Measurements from ENCODE around the gene SLC2A4RG. TPM values are rescaled to one million over a fixed set of nuclear protein-coding genes. Genes with fewer than 3 reads are reported as not detected.
A peak's percentile ranks its signal among the peaks of the same experiment; 100 is the strongest.

The SLC2A4RG gene
- total and polyA plus RNA-seq, 2 of the 4 experiments (the other 2 are of a cell fraction): 5.0 to 50.3 TPM

DNA sequence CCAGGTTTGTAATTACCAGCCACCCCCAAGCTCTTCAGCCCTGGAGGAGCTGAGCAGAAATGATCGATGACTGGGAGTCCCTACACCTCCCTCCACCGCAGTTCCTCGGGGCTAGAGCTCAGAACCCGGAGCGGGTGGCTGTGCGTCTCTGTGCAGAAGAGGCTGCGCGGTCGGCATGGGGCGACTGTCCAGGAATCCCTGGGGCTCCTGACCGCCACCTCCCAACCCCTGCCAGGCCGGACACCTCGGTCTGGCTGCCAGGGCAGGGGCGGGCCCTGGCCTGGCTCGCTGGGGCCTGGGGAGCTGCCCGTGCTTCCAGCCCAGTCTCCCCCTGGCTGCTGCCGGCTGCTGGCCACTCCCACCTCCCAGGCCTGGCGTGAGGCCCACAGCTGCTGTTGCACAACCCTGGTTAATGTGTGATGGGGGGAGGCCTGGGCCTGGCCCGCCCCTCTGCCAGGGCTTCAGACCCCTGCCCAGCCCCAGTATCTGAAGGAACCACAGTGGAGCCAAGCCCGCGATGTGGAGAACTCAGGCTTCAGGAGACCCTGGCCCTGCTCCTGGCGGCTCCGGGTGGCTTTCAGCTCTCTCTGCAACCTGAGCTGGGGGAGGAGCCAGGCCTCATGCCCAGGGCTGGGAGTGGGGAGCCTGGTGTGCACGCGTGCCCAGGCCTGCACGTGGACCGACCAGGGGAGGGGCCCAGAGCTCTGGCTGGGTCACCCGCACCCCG lies 1.2 kb downstream of the SLC2A4RG start:
- Histone ChIP-seq H3K18ac (ENCODE audit: low read depth, low read length) (no peak overlapping the region; the same call in 1 of the 2 replicates), H4K8ac (ENCODE audit: low read depth in 2 of 2, low read length in 2 of 2) (peak overlapping the region; percentile 63 to 88), H2AK9ac (replicated peaks; ENCODE audit: low read depth, low read length, poor library complexity) (peak overlapping the region; percentile 99), H3K14ac (replicated peaks; ENCODE audit: low read depth, low read length) (peak overlapping the region; percentile 93), H4K5ac (ENCODE audit: low read depth, low read length) (peak overlapping the region; percentile 19), H3K4me1 (ENCODE audit: control insufficient read depth, insufficient read depth, low read length) (peaks cover 10% of the 10 kb centered on the region), H3K27me3 (ENCODE audit: control insufficient read depth, insufficient read depth, low read length) (no peaks in the 10 kb centered on the region), H3K4ac (ENCODE audit: low read depth, low read length) (peak overlapping the region; percentile 94), H2BK5ac (ENCODE audit: low read depth, low read length, poor library complexity, severe bottlenecking) (peak overlapping the region; percentile 87), H4K91ac (ENCODE audit: insufficient read depth, low read depth, low read length) (peak overlapping the region; percentile 88), H3K56ac (ENCODE audit: extremely low read depth, insufficient read depth, low read length) (peak overlapping the region; percentile 90), H2AK5ac (ENCODE audit: low read depth, low read length) (peak overlapping the region; percentile 89), H2BK120ac (ENCODE audit: low read depth, low read length) (no peak overlapping the region), H2BK20ac (ENCODE audit: low read depth, low read length) (no peak overlapping the region), H3K4me3 (ENCODE audit: insufficient read depth, low read depth, low read length) (peak overlapping the region; percentile 54), H4K20me1 (ENCODE audit: insufficient read depth, low read length) (peaks cover 20% of the 10 kb centered on the region), H3K36me3 (ENCODE audit: control insufficient read depth, insufficient read depth, low read length) (peaks cover 37% of the 10 kb centered on the region; the same call in 1 of the 2 replicates), H3K9me3 (ENCODE audit: control insufficient read depth, insufficient read depth, low read length) (no peaks in the 10 kb centered on the region), H2BK15ac (ENCODE audit: low read depth, low read length) (no peak overlapping the region), H3K4me2 (ENCODE audit: low read depth, low read length) (peak overlapping the region; percentile 82), H3K79me1 (ENCODE audit: low read depth in 1 of 2, low read length in 2 of 2) (peaks cover 4 to 9% of the 10 kb centered on the region in 2 experiments; a peak in 2 of 4 replicates), H3K23ac (ENCODE audit: low read depth, low read length) (peak overlapping the region; percentile 94), H2AFZ (replicated peaks; ENCODE audit: low read length, poor library complexity) (peak overlapping the region; percentile 82), H3K9ac (ENCODE audit: low read depth, low read length) (peak overlapping the region; percentile 87), H3K9me1 (ENCODE audit: insufficient read depth, low read length) (no peaks in the 10 kb centered on the region), H3K27ac (ENCODE audit: insufficient read depth, low read length) (peak overlapping the region; percentile 91)
- ChIA-PET CTCF (interaction anchor here (0.5 to 0.7 kb wide), 2 partner anchors 33 to 45 kb away, joined by 3 to 6 read pairs; no protein-coding TSS in a partner anchor), POLR2A (ENCODE audit: unreplicated experiment) (no interaction called here)
- no TSS peak for BruUV-seq (replicated peaks)
- ATAC-seq (ENCODE audit: low read depth) (peak; percentile 65), DNase-seq (peak; percentile 86)
- intact Hi-C loops (cut with micrococcal nuclease): no loop called here
- in situ Hi-C loops (cut with MboI; ENCODE audit: low sequenced_read_pairs): no loop called here
- dilution Hi-C loops (cut with HindIII; ENCODE audit: low sequenced_read_pairs, unreplicated experiment): no loop called here
- WGBS, 2 experiments (ENCODE audit: extremely low coverage in 2 of 2, insufficient read length in 1 of 2): 0% methylated on average over 4 of the region's 29 CpGs; no CpG with 5 or more reads in 1 of the 2 experiments
- peak; percentile 37; the same call in 1 of the 2 replicates for TF ChIP-seq MAZ (IDR thresholded peaks at IDR 0.05; ENCODE audit: borderline replicate concordance, low read depth, low read length)
- no peak for TF ChIP-seq CHD1 (IDR thresholded peaks at IDR 0.05; ENCODE audit: low read depth, low read length)
- TF ChIP-seq NFE2L2 (IDR thresholded peaks at IDR 0.05; ENCODE audit: low read depth, low read length): no peak
- peak; percentile 95 for TF ChIP-seq MXI1 (IDR thresholded peaks at IDR 0.05; ENCODE audit: borderline replicate concordance, low read depth, low read length)
- no peak for TF ChIP-seq MAFK (IDR thresholded peaks at IDR 0.05; ENCODE audit: low read depth, low read length)
- TF ChIP-seq RAD21 (IDR thresholded peaks at IDR 0.05; ENCODE audit: low read length): no peak
- no peak for TF ChIP-seq RCOR1 (IDR thresholded peaks at IDR 0.05; ENCODE audit: insufficient replicate concordance, low read length)
- TF ChIP-seq CEBPB (IDR thresholded peaks at IDR 0.05; ENCODE audit: low read depth, low read length): peak; percentile 99
- no peak for TF ChIP-seq FOS (IDR thresholded peaks at IDR 0.05; ENCODE audit: low read depth, low read length)
- no peak for TF ChIP-seq POLR2A (IDR thresholded peaks at IDR 0.05; ENCODE audit: low read depth, low read length)
- TF ChIP-seq, protein P1, sequence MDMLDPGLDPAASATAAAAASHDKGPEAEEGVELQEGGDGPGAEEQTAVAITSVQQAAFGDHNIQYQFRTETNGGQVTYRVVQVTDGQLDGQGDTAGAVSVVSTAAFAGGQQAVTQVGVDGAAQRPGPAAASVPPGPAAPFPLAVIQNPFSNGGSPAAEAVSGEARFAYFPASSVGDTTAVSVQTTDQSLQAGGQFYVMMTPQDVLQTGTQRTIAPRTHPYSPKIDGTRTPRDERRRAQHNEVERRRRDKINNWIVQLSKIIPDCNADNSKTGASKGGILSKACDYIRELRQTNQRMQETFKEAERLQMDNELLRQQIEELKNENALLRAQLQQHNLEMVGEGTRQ (IDR thresholded peaks at IDR 0.05; ENCODE audit: low read depth, low read length): peak; percentile 24; the same call in 1 of the 2 replicates
- no peak for TF ChIP-seq SMC3 (IDR thresholded peaks at IDR 0.05; ENCODE audit: low read depth, low read length)
- no peak for TF ChIP-seq RFX5 (IDR thresholded peaks at IDR 0.05; ENCODE audit: low read depth, low read length)
- TF ChIP-seq, protein P2, sequence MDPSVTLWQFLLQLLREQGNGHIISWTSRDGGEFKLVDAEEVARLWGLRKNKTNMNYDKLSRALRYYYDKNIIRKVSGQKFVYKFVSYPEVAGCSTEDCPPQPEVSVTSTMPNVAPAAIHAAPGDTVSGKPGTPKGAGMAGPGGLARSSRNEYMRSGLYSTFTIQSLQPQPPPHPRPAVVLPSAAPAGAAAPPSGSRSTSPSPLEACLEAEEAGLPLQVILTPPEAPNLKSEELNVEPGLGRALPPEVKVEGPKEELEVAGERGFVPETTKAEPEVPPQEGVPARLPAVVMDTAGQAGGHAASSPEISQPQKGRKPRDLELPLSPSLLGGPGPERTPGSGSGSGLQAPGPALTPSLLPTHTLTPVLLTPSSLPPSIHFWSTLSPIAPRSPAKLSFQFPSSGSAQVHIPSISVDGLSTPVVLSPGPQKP (IDR thresholded peaks at IDR 0.05; ENCODE audit: borderline replicate concordance, low read depth, low read length): no peak

All from IMR-90 (cell line).